Measurements from ENCODE around the gene SP8. TPM values are rescaled to one million over a fixed set of nuclear protein-coding genes. Genes with fewer than 3 reads are reported as not detected.

SP8 gene
- total and polyA plus RNA-seq, 8 donors = not detected

GRCh38 chr7:20793694-20794394, 7.2 kb upstream of the SP8 start:
- no peaks in the 10 kb centered on the region for H3K36me3 ChIP-seq
- H3K27me3 ChIP-seq = peaks cover 65 to 100% (median 98%) of the 10 kb centered on the region in 3 donors
- H3K27ac ChIP-seq = no peak overlapping the region
- TF ChIP-seq POLR2A (IDR thresholded peaks at IDR 0.05) (no peak), EP300 (IDR thresholded peaks at IDR 0.05) (no peak), CTCF (IDR thresholded peaks at IDR 0.05) (no peak), POLR2AphosphoS5 (IDR thresholded peaks at IDR 0.05) (no peak)
- peaks cover 13 to 29% (median 24%) of the 10 kb centered on the region in 4 donors for H3K4me1 ChIP-seq
- intact Hi-C loops (cut with DNase I; ENCODE audit: low total_unique reads) = loop anchor here (10.0 kb wide), 1 partner anchor 461 kb away; no protein-coding TSS in a partner anchor
- H3K9me3 ChIP-seq = peaks cover 0 to 21% (median 2%) of the 10 kb centered on the region in 4 donors
- 9 to 16% (median 12%) methylated on average over 15 of the region's 15 CpGs for WGBS, 5 donors
- peak in 1 of 2 donors; percentile 22 for DNase-seq
- H3K4me3 ChIP-seq = no peak overlapping the region

- TF ChIP-seq EP300 (IDR thresholded peaks at IDR 0.05) (no peak), POLR2A (IDR thresholded peaks at IDR 0.05) (no peak), CTCF (IDR thresholded peaks at IDR 0.05) (no peak), POLR2AphosphoS5 (IDR thresholded peaks at IDR 0.05) (no peak)
- no peak overlapping the region for H3K27ac ChIP-seq
- peaks cover 0 to 21% (median 2%) of the 10 kb centered on the region in 4 donors for H3K9me3 ChIP-seq
- H3K4me3 ChIP-seq = no peak overlapping the region
- intact Hi-C loops (cut with DNase I; ENCODE audit: low total_unique reads) = loop anchor here (10.0 kb wide), 1 partner anchor 462 kb away; no protein-coding TSS in a partner anchor
- 12 to 21% (median 19%) methylated on average over 15 of the region's 15 CpGs for WGBS, 5 donors
- no peaks in the 10 kb centered on the region for H3K36me3 ChIP-seq
- H3K27me3 ChIP-seq = peaks cover 62 to 100% (median 98%) of the 10 kb centered on the region in 3 donors
- peaks cover 7 to 23% (median 18%) of the 10 kb centered on the region in 4 donors for H3K4me1 ChIP-seq
- DNase-seq = peak in 1 of 2 donors; percentile 12
Measured at GRCh38 chr7:20793248-20793647, 6.6 kb upstream of the SP8 start.

- Histone ChIP-seq H3K4me3 (no peak overlapping the region), H3K27ac (no peak overlapping the region), H3K9me3 (peaks cover 0 to 21% (median 2%) of the 10 kb centered on the region in 4 donors), H3K27me3 (peaks cover 68 to 100% (median 100%) of the 10 kb centered on the region in 3 donors), H3K36me3 (no peaks in the 10 kb centered on the region), H3K4me1 (peaks cover 6 to 16% (median 11%) of the 10 kb centered on the region in 4 donors)
- intact Hi-C loops (cut with DNase I; ENCODE audit: low total_unique reads) = loop anchor here (10.0 kb wide), 1 partner anchor 463 kb away; no protein-coding TSS in a partner anchor
- WGBS, 5 donors = 12 to 16% (median 13%) methylated on average over 8 of the region's 8 CpGs
- peak in 1 of 2 donors; percentile 7 for DNase-seq
- TF ChIP-seq POLR2A (IDR thresholded peaks at IDR 0.05) (no peak), POLR2AphosphoS5 (IDR thresholded peaks at IDR 0.05) (no peak), EP300 (IDR thresholded peaks at IDR 0.05) (no peak), CTCF (IDR thresholded peaks at IDR 0.05) (no peak)
Measured at GRCh38 chr7:20791538-20792434, 5.1 kb upstream of the SP8 start.

- peak in 1 of 2 donors; percentile 5 for DNase-seq
- Histone ChIP-seq H3K27ac (no peak overlapping the region), H3K4me3 (no peak overlapping the region), H3K9me3 (peaks cover 0 to 19% (median 2%) of the 10 kb centered on the region in 4 donors), H3K27me3 (peaks cover 64 to 100% (median 100%) of the 10 kb centered on the region in 3 donors), H3K4me1 (peaks cover 20 to 25% (median 24%) of the 10 kb centered on the region in 4 donors), H3K36me3 (no peaks in the 10 kb centered on the region)
- intact Hi-C loops (cut with DNase I; ENCODE audit: low total_unique reads) = loop anchor here (10.0 kb wide), 1 partner anchor 464 kb away; no protein-coding TSS in a partner anchor
- 7 to 11% (median 10%) methylated on average over 5 of the region's 5 CpGs for WGBS, 5 donors
- TF ChIP-seq POLR2A (IDR thresholded peaks at IDR 0.05) = no peak
- no peak for TF ChIP-seq POLR2AphosphoS5 (IDR thresholded peaks at IDR 0.05)
- no peak for TF ChIP-seq EP300 (IDR thresholded peaks at IDR 0.05)
- TF ChIP-seq CTCF (IDR thresholded peaks at IDR 0.05) = no peak
Measured at GRCh38 chr7:20790375-20790774, 3.7 kb upstream of the SP8 start.

Data from stomach (tissue), 9 donors.